A673 (cell line): ENCODE measurements around the gene GZF1. TPM values are rescaled to one million over a fixed set of nuclear protein-coding genes. Genes with fewer than 3 reads are reported as not detected.

Experiments
- BruUV-seq: library from RNA; stranded (reverse); fragments of 400-500 nt; replicated peaks from 2 replicates; lab custom pipeline; 2021; lab: Mats Ljungman, UMichigan
- CTCF ChIA-PET: fragments of 300-600 bp; sonication (Branson Sonifier 250); formaldehyde crosslinking; loops from one replicate; lab custom pipeline; 2022; ENCODE audit warnings: antibody characterized with exemption; lab: Charles Lee
- POLR2A ChIA-PET: fragments of 300-600 bp; sonication (Branson Sonifier 250); formaldehyde crosslinking; loops from one replicate; lab custom pipeline; 2022; ENCODE audit warnings: antibody characterized with exemption; ENCODE audit not compliant: low non-redundant PET; lab: Charles Lee
- DNase-seq: peaks from one replicate; pipeline ENCODE4 v3.0.0-alpha.2; 2015; ENCODE audit warnings: low spot score
- H3K27ac ChIP-seq: fragments of 200-600 bp; sonication (generic); 2 replicates; pipeline ENCODE4 v1.5.1; 2016; ENCODE audit warnings: mixed run types, low read depth, mild to moderate bottlenecking, mixed read lengths, antibody characterized with exemption, low read length; ENCODE audit not compliant: poor library complexity, severe bottlenecking
- H3K27me3 ChIP-seq: fragments of 200-600 bp; sonication (generic); replicated peaks from 2 replicates; pipeline ENCODE4 v1.6.1; 2017; ENCODE audit warnings: mixed run types, low read depth, mild to moderate bottlenecking, mixed read lengths, antibody characterized with exemption, low read length; ENCODE audit not compliant: insufficient read depth, poor library complexity
- H3K36me3 ChIP-seq: fragments of 200-600 bp; sonication (generic); 2 replicates; pipeline ENCODE4 v1.6.1; 2016; ENCODE audit warnings: mixed run types, mild to moderate bottlenecking, mixed read lengths, antibody characterized with exemption, low read length; ENCODE audit not compliant: insufficient read depth, poor library complexity, severe bottlenecking
- H3K4me1 ChIP-seq: fragments of 200-600 bp; sonication (generic); 2 replicates; pipeline ENCODE4 v1.6.1; 2017; ENCODE audit warnings: mixed run types, mild to moderate bottlenecking, mixed read lengths, antibody characterized with exemption, low read length; ENCODE audit not compliant: insufficient read depth, poor library complexity, severe bottlenecking
- H3K4me3 ChIP-seq: fragments of 200-600 bp; sonication (generic); 2 replicates; pipeline ENCODE4 v1.5.1; 2016; ENCODE audit warnings: low read depth, mixed run types, mild to moderate bottlenecking, mixed read lengths, low read length; ENCODE audit not compliant: poor library complexity, severe bottlenecking
- H3K9me3 ChIP-seq: fragments of 200-600 bp; sonication (generic); 2 replicates; pipeline ENCODE4 v1.6.1; 2016; ENCODE audit warnings: mixed run types, low read depth, mild to moderate bottlenecking, mixed read lengths, antibody characterized with exemption, low read length; ENCODE audit not compliant: poor library complexity, severe bottlenecking
- CTCF ChIP-seq: fragments of 300-800, 200-600 bp; sonication (generic); conservative IDR thresholded peaks from 2 replicates; pipeline ENCODE4 v1.5.1; 2017; ENCODE audit warnings: low read depth, mild to moderate bottlenecking, antibody characterized with exemption, low read length, moderate library complexity, mixed read lengths
- EZH2 ChIP-seq: fragments of 200-600 bp; sonication (generic); IDR thresholded peaks from 2 replicates; pipeline ENCODE4 v1.6.1; 2017; ENCODE audit warnings: borderline replicate concordance, low read depth, mild to moderate bottlenecking, mixed read lengths, antibody characterized with exemption, low read length; ENCODE audit not compliant: poor library complexity, severe bottlenecking
- intact Hi-C: fragments of 100-400 bp; cut with micrococcal nuclease; formaldehyde crosslinking; loops from one replicate; pipeline ENCODE4 v1.10.0; 2022; ENCODE audit not compliant: unreplicated experiment
- total RNA-seq: library from RNA; stranded (reverse); gene quantifications from 2 replicates; pipeline ENCODE4 v1.2.3, GENCODE V29; 2021

The GZF1 gene
- total RNA-seq, 1 experiment from 2014 or later: 13.7 TPM

- DNase-seq: no peak
- H3K27ac ChIP-seq: no peak overlapping the region
- peaks cover 23% of the 10 kb centered on the region for H3K36me3 ChIP-seq
- H3K9me3 ChIP-seq: no peaks in the 10 kb centered on the region
- ChIA-PET CTCF (interaction anchor here (1.5 kb wide), 1 partner anchor 9 kb away, joined by 7 read pairs; no protein-coding TSS in a partner anchor), POLR2A (interaction anchor here (0.7 to 1.2 kb wide), 2 partner anchors 9 to 63 kb away, joined by 4 to 5 read pairs; partner anchors contain the start of gene NAPB)
- peaks cover 8% of the 10 kb centered on the region for H3K4me1 ChIP-seq
- H3K27me3 ChIP-seq: no peaks in the 10 kb centered on the region
- intact Hi-C loops: loop anchor here (10.0 kb wide), 1 partner anchor 1844 kb away; the partner anchor contains the start of gene NKX2-2
- peak overlapping the region; percentile 58 for H3K4me3 ChIP-seq
- no TSS peak for BruUV-seq
- no peak for TF ChIP-seq CTCF
- TF ChIP-seq EZH2: no peak
Observed at GRCh38 chr20:23358563-23358906, 3.4 kb upstream of the GZF1 start.

GRCh38 chr20:23358923-23359593 lies 2.9 kb upstream of the GZF1 start:
- CTCF ChIA-PET: interaction anchor here (1.5 kb wide), 1 partner anchor 9 kb away, joined by 7 read pairs; no protein-coding TSS in a partner anchor
- H3K4me3 ChIP-seq: no peak overlapping the region
- no peak for DNase-seq
- H3K9me3 ChIP-seq: no peaks in the 10 kb centered on the region
- H3K27ac ChIP-seq: no peak overlapping the region
- POLR2A ChIA-PET: interaction anchor here (1.2 kb wide), 1 partner anchor 62 kb away, joined by 4 read pairs; the partner anchor contains the start of gene NAPB
- TF ChIP-seq EZH2 (no peak), CTCF (no peak)
- no TSS peak for BruUV-seq
- H3K4me1 ChIP-seq: peaks cover 8% of the 10 kb centered on the region
- no peaks in the 10 kb centered on the region for H3K27me3 ChIP-seq
- H3K36me3 ChIP-seq: peaks cover 18% of the 10 kb centered on the region
- intact Hi-C loops: loop anchor here (10.0 kb wide), 1 partner anchor 1844 kb away; the partner anchor contains the start of gene NKX2-2

- TF ChIP-seq CTCF (no peak), EZH2 (no peak)
- Histone ChIP-seq H3K27me3 (no peaks in the 10 kb centered on the region), H3K36me3 (peaks cover 3% of the 10 kb centered on the region), H3K9me3 (no peaks in the 10 kb centered on the region), H3K4me1 (peaks cover 8% of the 10 kb centered on the region), H3K4me3 (no peak overlapping the region), H3K27ac (peak overlapping the region; percentile 97)
- no peak for DNase-seq
- no TSS peak for BruUV-seq
- intact Hi-C loops: loop anchor here (5.0 kb wide), 1 partner anchor 62 kb away; the partner anchor contains the start of gene NAPB
- POLR2A ChIA-PET: no interaction called here
- CTCF ChIA-PET: no interaction called here
Observed at GRCh38 chr20:23360531-23360930, 1.5 kb upstream of the GZF1 start.
